HepG2 (cell line): ENCODE data around the gene FIS1. TPM values are rescaled to one million over a fixed set of nuclear protein-coding genes. Genes with fewer than 3 reads are reported as not detected.

ENCODE experiments used
- EZH2 ChIP-seq: conservative IDR thresholded peaks from 2 replicates; pipeline ENCODE4 v1.6.1; 2012; ENCODE audit warnings: mild to moderate bottlenecking, low read depth, low read length, moderate library complexity
- HCFC1 ChIP-seq: fragments of 150-350 bp; IDR thresholded peaks from 2 replicates; pipeline ENCODE4 v1.6.1; 2014; ENCODE audit warnings: low read depth, low read length
- KLF12 ChIP-seq: sonication (generic); formaldehyde crosslinking; IDR thresholded peaks from 2 replicates; pipeline ENCODE4 v1.4.0; 2020; ENCODE audit warnings: missing genetic modification reagents, borderline replicate concordance
- MEF2D ChIP-seq: sonication (generic); formaldehyde crosslinking; IDR thresholded peaks from 2 replicates; pipeline ENCODE4 v1.5.1; 2020; ENCODE audit warnings: mild to moderate bottlenecking, missing genetic modification reagents
- NFKB2 ChIP-seq: sonication (generic); formaldehyde crosslinking; IDR thresholded peaks from 2 replicates; pipeline ENCODE4 v1.4.0; 2020; ENCODE audit warnings: missing genetic modification reagents, borderline replicate concordance
- RBFOX2 ChIP-seq: fragments of 200-400 bp; formaldehyde crosslinking; IDR thresholded peaks from 2 replicates; pipeline ENCODE4 v1.6.1; 2017; ENCODE audit warnings: low read depth, mild to moderate bottlenecking, low read length
- RBM22 ChIP-seq: fragments of 200-400 bp; formaldehyde crosslinking; optimal IDR thresholded peaks from 2 replicates; pipeline ENCODE3; 2017; ENCODE audit warnings: mild to moderate bottlenecking, low read length, moderate library complexity
- SRSF1 ChIP-seq: fragments of 200-400 bp; formaldehyde crosslinking; optimal IDR thresholded peaks from 2 replicates; pipeline ENCODE3; 2017; ENCODE audit warnings: mild to moderate bottlenecking, low read depth, low read length, moderate library complexity
- ZNF335 ChIP-seq: sonication (generic); formaldehyde crosslinking; IDR thresholded peaks from 2 replicates; pipeline ENCODE4 v1.4.0; 2020; ENCODE audit warnings: missing genetic modification reagents
- ZNF607 ChIP-seq: sonication (generic); formaldehyde crosslinking; IDR thresholded peaks from 2 replicates; pipeline ENCODE4 v1.5.1; 2020; ENCODE audit warnings: missing genetic modification reagents, mild to moderate bottlenecking, borderline replicate concordance
- ZNF776 ChIP-seq: sonication (generic); formaldehyde crosslinking; IDR thresholded peaks from 2 replicates; pipeline ENCODE4 v1.4.0; 2020; ENCODE audit warnings: mild to moderate bottlenecking, missing genetic modification reagents
- ZNF792 ChIP-seq: IDR thresholded peaks from 2 replicates; pipeline ENCODE4 v1.6.1; 2016
- ZNF878 ChIP-seq: sonication (generic); formaldehyde crosslinking; IDR thresholded peaks from 2 replicates; pipeline ENCODE4 v1.8.1; 2023; ENCODE audit warnings: mild to moderate bottlenecking, missing genetic modification reagents, moderate library complexity
- polyA plus RNA-seq, 8 experiments: library from polyadenylated mRNA; depleted of rRNA in 3 of 8; stranded (reverse) in 7 of 8; unstranded in 1 of 8; fragments of >200 nt; fragmentation: Illumina TruSeq in 4 of 8; extraction: Trizol in 4 of 8; gene quantifications; 2 replicates each; pipeline versions ENCODE4 v1.2.1 to v1.2.3, GENCODE V29; 2011 to 2016; ENCODE audit warnings: low read depth in 4 of 8, missing spikeins in 1 of 8, mixed read lengths in 1 of 8; ENCODE audit not compliant: insufficient read depth in 1 of 8
- total RNA-seq, 5 experiments: library from RNA; depleted of rRNA; stranded (reverse); fragments of >200 nt; fragmentation: Illumina TruSeq; extraction: Trizol; gene quantifications; 2 replicates each; pipeline ENCODE4 v1.2.3, GENCODE V29; 2016; ENCODE audit warnings: low read depth in 1 of 5
- TF ChIP-seq, protein P1 (sequence below): IDR thresholded peaks from 2 replicates; pipeline ENCODE4 v1.6.1; 2016; ENCODE audit warnings: low read depth
- TF ChIP-seq, protein P2 (sequence below): sonication (generic); formaldehyde crosslinking; IDR thresholded peaks from 2 replicates; pipeline ENCODE4 v1.9.0; 2021; ENCODE audit warnings: missing genetic modification reagents, borderline replicate concordance
- TF ChIP-seq, protein P3 (sequence below): sonication (generic); formaldehyde crosslinking; IDR thresholded peaks from 2 replicates; pipeline ENCODE4 v1.4.0; 2020; ENCODE audit warnings: missing genetic modification reagents
- TF ChIP-seq, protein P4 (sequence below): sonication (generic); formaldehyde crosslinking; IDR thresholded peaks from 2 replicates; pipeline ENCODE4 v1.4.0; 2020; ENCODE audit warnings: missing genetic modification reagents
- TF ChIP-seq, protein P5 (sequence below), 2 experiments: sonication (generic) in 1 of 2; formaldehyde crosslinking in 1 of 2; IDR thresholded peaks; 2 replicates each; pipeline versions ENCODE4 v1.4.0 to v1.6.1; 2018 to 2020; ENCODE audit warnings: missing genetic modification reagents in 2 of 2, borderline replicate concordance in 1 of 2, low read depth in 1 of 2, mild to moderate bottlenecking in 1 of 2, missing biosample characterization in 1 of 2

FIS1 gene
- total and polyA plus RNA-seq, 2 of the 13 experiments (the other 11 are each of a cell fraction or from before 2014, with no cell fraction given): 97.5 to 101 TPM

DNA sequence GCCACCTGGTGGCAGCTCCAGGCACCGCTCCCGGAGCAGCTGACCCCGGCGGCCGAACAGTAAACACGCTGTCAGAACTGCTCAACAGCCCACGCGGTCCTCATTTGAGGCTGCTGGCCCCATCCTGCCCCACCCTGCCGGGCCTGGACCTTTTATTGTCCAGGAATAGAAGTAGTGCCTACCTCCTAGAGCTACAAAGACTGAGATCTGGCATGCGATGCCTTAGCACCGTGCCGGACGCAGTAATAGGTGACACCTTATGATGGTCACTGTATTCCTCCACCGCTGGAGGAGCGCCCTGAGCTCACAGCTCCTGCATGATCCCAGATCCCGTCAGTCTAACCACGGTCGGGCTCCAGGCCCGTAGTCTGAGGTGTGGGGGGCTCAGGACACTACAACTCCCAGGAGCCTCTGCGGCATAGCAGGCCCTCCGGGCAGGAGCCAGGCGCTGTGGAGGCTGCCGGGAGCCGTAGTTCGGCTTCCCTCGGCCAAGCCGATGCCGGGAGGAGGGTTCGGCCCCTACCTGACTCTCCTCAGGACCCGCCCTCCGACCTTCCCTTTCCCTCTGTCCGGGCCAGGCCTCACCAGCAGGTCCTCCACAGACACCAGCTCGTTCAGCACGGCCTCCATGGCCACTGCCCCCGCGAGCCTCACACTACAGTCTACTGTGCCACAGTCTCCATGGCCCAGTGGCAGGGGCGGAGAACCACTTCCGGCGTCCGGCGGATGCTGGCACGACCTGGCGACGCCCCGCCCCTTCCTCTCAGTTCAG, at the start of gene FIS1 (continued):
- TF ChIP-seq, protein P1, sequence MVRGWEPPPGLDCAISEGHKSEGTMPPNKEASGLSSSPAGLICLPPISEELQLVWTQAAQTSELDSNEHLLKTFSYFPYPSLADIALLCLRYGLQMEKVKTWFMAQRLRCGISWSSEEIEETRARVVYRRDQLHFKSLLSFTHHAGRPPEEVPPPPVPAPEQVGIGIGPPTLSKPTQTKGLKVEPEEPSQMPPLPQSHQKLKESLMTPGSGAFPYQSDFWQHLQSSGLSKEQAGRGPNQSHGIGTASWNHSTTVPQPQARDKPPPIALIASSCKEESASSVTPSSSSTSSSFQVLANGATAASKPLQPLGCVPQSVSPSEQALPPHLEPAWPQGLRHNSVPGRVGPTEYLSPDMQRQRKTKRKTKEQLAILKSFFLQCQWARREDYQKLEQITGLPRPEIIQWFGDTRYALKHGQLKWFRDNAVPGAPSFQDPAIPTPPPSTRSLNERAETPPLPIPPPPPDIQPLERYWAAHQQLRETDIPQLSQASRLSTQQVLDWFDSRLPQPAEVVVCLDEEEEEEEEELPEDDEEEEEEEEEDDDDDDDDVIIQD (CRISPR knock-in tag): no peak
- TF ChIP-seq ZNF335 (CRISPR knock-in tag) (peak; percentile 40; the same call in 1 of the 2 replicates), NFKB2 (peak; percentile 25; the same call in 1 of the 2 replicates), RBFOX2 (peak; percentile 94), KLF12 (CRISPR knock-in tag) (peak; percentile 69; the same call in 1 of the 2 replicates), ZNF792 (CRISPR knock-in tag) (peak; percentile 68; the same call in 1 of the 2 replicates), MEF2D (CRISPR knock-in tag) (peak; percentile 62; the same call in 1 of the 2 replicates), SRSF1 (peak; percentile 55), ZNF776 (CRISPR knock-in tag) (no peak), ZNF878 (no peak), EZH2 (no peak), HCFC1 (peak; percentile 93), RBM22 (peak; percentile 91), ZNF607 (CRISPR knock-in tag) (peak; percentile 81; the same call in 1 of the 2 replicates)
- TF ChIP-seq, protein P2, sequence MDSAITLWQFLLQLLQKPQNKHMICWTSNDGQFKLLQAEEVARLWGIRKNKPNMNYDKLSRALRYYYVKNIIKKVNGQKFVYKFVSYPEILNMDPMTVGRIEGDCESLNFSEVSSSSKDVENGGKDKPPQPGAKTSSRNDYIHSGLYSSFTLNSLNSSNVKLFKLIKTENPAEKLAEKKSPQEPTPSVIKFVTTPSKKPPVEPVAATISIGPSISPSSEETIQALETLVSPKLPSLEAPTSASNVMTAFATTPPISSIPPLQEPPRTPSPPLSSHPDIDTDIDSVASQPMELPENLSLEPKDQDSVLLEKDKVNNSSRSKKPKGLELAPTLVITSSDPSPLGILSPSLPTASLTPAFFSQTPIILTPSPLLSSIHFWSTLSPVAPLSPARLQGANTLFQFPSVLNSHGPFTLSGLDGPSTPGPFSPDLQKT: 0 out of 2 replicates have a peak, but pooled peaks have one; percentile 22
- TF ChIP-seq, protein P3, sequence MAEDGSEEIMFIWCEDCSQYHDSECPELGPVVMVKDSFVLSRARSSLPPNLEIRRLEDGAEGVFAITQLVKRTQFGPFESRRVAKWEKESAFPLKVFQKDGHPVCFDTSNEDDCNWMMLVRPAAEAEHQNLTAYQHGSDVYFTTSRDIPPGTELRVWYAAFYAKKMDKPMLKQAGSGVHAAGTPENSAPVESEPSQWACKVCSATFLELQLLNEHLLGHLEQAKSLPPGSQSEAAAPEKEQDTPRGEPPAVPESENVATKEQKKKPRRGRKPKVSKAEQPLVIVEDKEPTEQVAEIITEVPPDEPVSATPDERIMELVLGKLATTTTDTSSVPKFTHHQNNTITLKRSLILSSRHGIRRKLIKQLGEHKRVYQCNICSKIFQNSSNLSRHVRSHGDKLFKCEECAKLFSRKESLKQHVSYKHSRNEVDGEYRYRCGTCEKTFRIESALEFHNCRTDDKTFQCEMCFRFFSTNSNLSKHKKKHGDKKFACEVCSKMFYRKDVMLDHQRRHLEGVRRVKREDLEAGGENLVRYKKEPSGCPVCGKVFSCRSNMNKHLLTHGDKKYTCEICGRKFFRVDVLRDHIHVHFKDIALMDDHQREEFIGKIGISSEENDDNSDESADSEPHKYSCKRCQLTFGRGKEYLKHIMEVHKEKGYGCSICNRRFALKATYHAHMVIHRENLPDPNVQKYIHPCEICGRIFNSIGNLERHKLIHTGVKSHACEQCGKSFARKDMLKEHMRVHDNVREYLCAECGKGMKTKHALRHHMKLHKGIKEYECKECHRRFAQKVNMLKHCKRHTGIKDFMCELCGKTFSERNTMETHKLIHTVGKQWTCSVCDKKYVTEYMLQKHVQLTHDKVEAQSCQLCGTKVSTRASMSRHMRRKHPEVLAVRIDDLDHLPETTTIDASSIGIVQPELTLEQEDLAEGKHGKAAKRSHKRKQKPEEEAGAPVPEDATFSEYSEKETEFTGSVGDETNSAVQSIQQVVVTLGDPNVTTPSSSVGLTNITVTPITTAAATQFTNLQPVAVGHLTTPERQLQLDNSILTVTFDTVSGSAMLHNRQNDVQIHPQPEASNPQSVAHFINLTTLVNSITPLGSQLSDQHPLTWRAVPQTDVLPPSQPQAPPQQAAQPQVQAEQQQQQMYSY (CRISPR knock-in tag): 0 out of 2 replicates have a peak, but pooled peaks have one; percentile 7
- TF ChIP-seq, protein P4, sequence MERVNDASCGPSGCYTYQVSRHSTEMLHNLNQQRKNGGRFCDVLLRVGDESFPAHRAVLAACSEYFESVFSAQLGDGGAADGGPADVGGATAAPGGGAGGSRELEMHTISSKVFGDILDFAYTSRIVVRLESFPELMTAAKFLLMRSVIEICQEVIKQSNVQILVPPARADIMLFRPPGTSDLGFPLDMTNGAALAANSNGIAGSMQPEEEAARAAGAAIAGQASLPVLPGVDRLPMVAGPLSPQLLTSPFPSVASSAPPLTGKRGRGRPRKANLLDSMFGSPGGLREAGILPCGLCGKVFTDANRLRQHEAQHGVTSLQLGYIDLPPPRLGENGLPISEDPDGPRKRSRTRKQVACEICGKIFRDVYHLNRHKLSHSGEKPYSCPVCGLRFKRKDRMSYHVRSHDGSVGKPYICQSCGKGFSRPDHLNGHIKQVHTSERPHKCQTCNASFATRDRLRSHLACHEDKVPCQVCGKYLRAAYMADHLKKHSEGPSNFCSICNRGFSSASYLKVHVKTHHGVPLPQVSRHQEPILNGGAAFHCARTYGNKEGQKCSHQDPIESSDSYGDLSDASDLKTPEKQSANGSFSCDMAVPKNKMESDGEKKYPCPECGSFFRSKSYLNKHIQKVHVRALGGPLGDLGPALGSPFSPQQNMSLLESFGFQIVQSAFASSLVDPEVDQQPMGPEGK (CRISPR knock-in tag): no peak
- TF ChIP-seq, protein P5, sequence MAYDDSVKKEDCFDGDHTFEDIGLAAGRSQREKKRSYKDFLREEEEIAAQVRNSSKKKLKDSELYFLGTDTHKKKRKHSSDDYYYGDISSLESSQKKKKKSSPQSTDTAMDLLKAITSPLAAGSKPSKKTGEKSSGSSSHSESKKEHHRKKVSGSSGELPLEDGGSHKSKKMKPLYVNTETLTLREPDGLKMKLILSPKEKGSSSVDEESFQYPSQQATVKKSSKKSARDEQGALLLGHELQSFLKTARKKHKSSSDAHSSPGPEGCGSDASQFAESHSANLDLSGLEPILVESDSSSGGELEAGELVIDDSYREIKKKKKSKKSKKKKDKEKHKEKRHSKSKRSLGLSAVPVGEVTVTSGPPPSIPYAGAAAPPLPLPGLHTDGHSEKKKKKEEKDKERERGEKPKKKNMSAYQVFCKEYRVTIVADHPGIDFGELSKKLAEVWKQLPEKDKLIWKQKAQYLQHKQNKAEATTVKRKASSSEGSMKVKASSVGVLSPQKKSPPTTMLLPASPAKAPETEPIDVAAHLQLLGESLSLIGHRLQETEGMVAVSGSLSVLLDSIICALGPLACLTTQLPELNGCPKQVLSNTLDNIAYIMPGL (CRISPR knock-in tag; IDR thresholded peaks at IDR 0.05; ENCODE audit: borderline replicate concordance in 1 of 2, low read depth in 1 of 2): peak in 1 of 2 experiments; percentile 83
